ENCODE results near the gene HIP1.
"Not testable (repeated sequence)": the region's sequence is repeated elsewhere in the genome, so short reads cannot be mapped to it uniquely, and the experiment has no call there.

Gene HIP1

DNA sequence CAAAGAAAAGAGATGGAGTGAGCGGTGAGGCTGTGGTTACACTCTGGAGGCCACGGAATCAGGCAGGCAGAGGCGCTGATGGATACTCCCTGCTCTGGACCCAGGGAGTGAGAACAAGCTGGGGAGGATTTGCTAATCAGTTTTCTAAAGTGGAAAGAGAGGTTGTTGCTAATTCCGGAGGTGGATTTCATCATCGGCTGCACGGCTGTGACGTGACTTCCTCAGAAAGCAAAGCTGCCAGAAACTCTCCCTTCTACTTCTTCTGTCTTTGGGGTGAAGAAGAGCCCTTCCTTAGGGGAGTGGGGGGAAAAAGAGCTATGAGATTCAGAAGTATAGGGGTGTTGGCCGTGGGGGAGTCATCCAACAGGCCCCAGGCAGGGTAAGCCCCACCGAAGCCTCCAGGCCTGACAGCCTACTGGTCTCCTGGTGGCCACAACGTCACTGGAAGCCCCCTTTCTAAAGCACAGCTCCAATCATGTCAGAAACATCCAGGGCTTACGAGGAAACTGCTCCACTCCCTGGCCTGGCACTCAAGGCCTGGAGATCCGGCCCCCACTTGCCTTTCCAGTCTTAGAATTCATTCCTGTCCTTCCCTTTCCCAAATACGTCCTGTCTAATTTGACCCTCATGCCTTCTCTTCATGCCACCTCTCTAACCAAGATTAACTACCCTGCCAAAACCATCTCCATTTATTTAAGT, 114.5 kb downstream of the HIP1 start:
- FAIRE-seq (no peak), DNase-seq (ENCODE audit: extremely low spot score, insufficient read length, low read depth) (no peak)

- FAIRE-seq (no peak), DNase-seq (ENCODE audit: extremely low spot score, insufficient read length, low read depth) (no peak)
Observed at GRCh38 chr7:75623390-75624133, 115.2 kb downstream of the HIP1 start.

DNA sequence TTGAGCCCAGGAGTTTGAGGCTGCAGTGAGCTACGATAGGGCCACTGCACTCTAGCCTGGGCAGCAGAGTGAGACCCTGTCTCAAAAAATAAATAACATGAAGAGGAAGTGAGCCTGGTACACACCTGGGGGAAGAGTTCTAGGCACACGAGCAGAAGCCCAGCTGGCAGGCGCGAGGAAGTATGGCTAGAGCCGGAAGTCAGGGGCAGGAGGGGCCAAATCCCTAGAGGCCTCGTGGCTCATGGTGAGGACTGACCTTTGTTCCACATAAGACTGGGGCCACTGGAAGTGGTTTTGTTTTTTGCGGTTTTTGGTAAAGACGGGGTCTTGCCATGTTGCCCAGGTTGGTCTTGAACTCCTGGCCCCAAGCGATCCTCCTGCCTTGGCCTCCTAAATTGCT, 117.6 kb downstream of the HIP1 start:
- peak; percentile 71 for FAIRE-seq
- DNase-seq (ENCODE audit: extremely low spot score, insufficient read length, low read depth) = no peak

GRCh38 chr7:75619636-75620035, 119.1 kb downstream of the HIP1 start:
- DNase-seq (ENCODE audit: extremely low spot score, insufficient read length, low read depth) = no peak
- FAIRE-seq = no peak

GRCh38 chr7:75617634-75618234, 121.0 kb downstream of the HIP1 start:
- FAIRE-seq = peak; percentile 42
- DNase-seq (ENCODE audit: extremely low spot score, insufficient read length, low read depth) = no peak

GRCh38 chr7:75616421-75617167, 122.1 kb downstream of the HIP1 start:
- FAIRE-seq = no peak
- DNase-seq (ENCODE audit: extremely low spot score, insufficient read length, low read depth) = no peak

DNA sequence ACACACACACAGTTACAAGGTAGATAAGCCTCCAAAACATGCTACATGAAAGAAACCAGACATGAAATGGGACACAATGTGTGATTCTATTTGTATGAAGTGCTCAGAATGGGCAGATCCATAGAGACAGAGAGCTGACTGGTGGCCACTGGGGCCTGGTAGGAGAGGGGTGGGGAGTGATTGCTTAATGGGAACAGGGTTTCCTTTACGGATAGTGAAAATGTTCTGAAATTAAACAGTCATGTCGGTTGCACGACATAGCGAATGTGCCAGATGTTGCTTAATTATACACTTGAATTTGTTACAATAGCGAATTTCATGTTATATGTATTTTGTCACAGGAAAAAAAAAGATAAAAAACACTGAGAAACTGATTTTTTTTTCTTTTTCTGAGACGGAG, 124.3 kb downstream of the HIP1 start:
- FAIRE-seq (no peak), DNase-seq (ENCODE audit: extremely low spot score, insufficient read length, low read depth) (no peak)

DNA sequence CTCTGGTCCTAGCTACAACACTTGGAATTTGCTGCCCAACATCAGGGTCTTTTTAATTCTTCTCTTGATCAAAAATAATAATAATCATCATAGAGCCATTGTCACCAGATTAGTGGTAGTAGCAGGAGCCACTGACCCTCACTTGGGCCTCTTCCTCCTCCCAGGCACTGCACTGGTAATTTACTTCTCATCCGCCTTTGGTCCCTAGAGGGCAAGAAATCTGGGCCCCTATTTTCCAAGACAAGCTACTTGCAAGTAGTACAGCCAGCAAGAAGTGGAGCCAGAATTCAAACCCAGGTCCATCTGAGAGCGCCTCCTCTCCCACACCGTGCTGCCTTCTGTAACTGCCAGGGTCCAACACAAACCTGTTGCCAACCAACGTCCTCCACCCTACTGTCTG, 125.4 kb downstream of the HIP1 start:
- DNase-seq (ENCODE audit: extremely low spot score, insufficient read length, low read depth) (no peak), FAIRE-seq (no peak)

- FAIRE-seq = no peak
Observed at GRCh38 chr7:75611557-75612178, 127.1 kb downstream of the HIP1 start.

DNA sequence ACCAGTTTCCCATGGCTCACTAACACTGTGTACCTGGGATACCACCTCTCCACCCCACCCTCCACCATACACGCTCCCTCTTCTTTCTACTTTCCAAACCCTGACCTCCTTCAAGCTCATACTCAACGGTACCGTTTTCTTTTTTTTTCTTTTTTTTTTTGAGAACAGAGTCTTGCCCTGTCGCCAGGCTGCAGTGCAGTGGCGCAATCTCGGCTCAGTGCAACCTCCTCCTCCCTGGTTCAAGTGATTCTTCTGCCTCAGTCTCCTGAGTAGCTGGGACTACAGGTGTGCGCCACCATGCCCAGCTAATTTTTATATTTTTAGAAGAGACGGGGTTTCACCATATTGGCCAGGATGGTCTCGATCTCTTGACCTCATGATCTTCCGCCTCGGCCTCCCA, 129.3 kb downstream of the HIP1 start:
- not testable (repeated sequence) for FAIRE-seq; DNase-seq (ENCODE audit: extremely low spot score, insufficient read length, low read depth)

More at GRCh38 chr7:75611557-75612178, 127.1 kb downstream of the HIP1 start:
- no peak for DNase-seq (ENCODE audit: extremely low spot score, insufficient read length, low read depth)

- DNase-seq (ENCODE audit: extremely low spot score, insufficient read length, low read depth) = no peak
- FAIRE-seq = no peak
Observed at GRCh38 chr7:75608451-75609122, 130.2 kb downstream of the HIP1 start.

GRCh38 chr7:75604408-75604807, 134.3 kb downstream of the HIP1 start:
- FAIRE-seq (no peak), DNase-seq (ENCODE audit: extremely low spot score, insufficient read length, low read depth) (no peak)

GRCh38 chr7:75602831-75603230, 135.9 kb downstream of the HIP1 start:
- DNase-seq (ENCODE audit: extremely low spot score, insufficient read length, low read depth); FAIRE-seq: not testable (repeated sequence)

DNA sequence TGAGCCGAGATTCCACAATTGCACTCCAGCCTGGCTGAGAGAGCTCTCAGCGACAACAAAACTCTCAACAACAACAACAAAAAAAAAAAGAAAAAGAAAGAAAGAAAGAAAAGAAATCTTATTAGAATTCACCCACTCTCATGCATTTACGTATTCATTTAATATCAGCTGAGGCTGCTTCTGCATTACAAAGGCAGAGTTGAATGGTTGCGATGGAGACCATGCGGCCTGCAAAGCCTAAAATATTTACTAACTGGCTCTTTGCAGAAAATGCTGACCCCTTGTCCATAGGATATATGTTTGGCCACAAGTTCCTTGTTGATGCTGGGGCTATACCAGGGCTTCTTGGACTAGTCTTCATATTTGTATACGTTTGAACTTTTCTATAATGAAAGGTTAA, 137.2 kb downstream of the HIP1 start:
- DNase-seq (ENCODE audit: extremely low spot score, insufficient read length, low read depth) (no peak), FAIRE-seq (no peak)

- DNase-seq (ENCODE audit: extremely low spot score, insufficient read length, low read depth); FAIRE-seq: not testable (repeated sequence)
Observed at GRCh38 chr7:75600748-75601147, 138.0 kb downstream of the HIP1 start.

- FAIRE-seq (no peak), DNase-seq (ENCODE audit: extremely low spot score, insufficient read length, low read depth) (no peak)
Observed at GRCh38 chr7:75599244-75599781, 139.4 kb downstream of the HIP1 start.

DNA sequence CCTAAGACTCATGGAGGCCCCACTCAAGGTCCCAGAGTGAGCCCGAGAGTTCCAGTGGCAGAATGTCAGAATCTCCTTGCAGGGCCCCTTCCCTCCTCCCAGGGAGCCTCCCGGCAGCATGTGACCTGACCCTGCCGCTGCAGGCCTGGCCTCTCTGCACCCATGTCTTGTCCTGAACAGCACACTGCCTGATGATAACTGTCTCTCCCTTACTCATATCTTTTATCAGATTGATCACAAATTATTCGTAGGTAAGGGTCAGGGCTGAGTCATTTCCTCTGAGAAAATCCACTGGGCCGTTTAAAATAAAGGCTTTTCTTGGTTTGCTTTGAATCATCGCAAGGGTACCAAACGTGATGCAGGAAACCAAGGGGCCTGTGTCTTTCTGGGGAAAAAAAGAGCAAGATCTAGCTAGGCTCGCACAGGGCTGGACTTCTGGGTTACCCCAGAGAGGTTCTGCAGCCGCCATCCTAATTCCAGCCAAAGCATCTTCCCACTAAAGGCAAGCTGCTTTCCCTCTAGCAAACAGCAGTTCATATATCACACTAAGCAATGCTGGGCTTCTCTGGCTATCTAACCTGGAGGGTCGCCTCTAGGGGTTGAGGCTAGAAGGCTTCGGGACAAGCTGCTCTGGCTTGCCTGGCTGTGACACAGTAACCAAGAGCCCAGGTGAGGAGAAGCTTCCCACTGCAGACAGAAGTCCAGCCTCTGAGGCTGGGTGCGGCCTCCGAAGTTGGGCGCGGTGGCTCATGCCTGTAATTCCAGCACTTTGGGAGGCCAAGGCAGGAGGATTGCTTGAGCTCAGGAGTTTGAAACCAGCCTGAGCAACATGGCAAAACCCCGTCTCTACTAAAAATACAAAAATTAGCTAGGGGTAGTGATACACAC, 141.8 kb downstream of the HIP1 start:
- FAIRE-seq (no peak), DNase-seq (ENCODE audit: extremely low spot score, insufficient read length, low read depth) (no peak)

- DNase-seq (ENCODE audit: extremely low spot score, insufficient read length, low read depth) (no peak), FAIRE-seq (no peak)
Observed at GRCh38 chr7:75595766-75596165, 143.0 kb downstream of the HIP1 start.

Measured in GM18507 (cell line).